ENCODE measurements around the gene CTXND2.

DNA sequence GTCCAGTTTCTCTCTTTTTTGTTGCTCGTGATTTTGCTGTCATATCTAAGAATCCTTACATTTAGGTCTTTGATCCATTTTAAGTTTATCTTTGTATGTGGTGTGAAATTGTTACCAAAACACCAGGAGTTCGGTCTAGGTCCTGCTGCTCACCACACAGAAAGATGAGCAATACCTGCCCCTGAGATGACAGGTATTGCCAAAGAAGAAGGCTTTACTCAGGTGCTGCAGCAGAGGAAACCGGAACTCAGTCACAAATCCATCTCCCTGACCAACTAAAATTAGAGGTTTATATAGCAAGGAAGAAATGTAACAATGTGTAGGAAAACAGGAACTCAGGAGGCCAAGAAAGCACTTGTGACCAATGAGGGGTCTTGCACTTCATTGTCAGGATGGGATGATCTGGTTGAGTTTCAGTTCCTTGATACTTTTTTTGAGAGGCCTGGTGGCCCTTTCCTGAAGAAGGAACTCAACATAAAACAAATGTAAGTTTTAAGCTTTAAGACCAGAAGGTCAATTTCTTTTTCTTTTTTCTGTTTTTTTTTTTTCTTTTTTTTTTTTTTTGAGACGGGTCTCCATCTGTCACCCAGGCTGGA lies 22.7 kb downstream of the CTXND2 start:
- TF ChIP-seq MAFK (IDR thresholded peaks at IDR 0.05; ENCODE audit: low read depth, low read length), result no peak
- TF ChIP-seq POLR2A (IDR thresholded peaks at IDR 0.05; ENCODE audit: low read depth, low read length), result no peak
- TF ChIP-seq, protein P1, sequence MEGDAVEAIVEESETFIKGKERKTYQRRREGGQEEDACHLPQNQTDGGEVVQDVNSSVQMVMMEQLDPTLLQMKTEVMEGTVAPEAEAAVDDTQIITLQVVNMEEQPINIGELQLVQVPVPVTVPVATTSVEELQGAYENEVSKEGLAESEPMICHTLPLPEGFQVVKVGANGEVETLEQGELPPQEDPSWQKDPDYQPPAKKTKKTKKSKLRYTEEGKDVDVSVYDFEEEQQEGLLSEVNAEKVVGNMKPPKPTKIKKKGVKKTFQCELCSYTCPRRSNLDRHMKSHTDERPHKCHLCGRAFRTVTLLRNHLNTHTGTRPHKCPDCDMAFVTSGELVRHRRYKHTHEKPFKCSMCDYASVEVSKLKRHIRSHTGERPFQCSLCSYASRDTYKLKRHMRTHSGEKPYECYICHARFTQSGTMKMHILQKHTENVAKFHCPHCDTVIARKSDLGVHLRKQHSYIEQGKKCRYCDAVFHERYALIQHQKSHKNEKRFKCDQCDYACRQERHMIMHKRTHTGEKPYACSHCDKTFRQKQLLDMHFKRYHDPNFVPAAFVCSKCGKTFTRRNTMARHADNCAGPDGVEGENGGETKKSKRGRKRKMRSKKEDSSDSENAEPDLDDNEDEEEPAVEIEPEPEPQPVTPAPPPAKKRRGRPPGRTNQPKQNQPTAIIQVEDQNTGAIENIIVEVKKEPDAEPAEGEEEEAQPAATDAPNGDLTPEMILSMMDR (conservative IDR thresholded peaks at IDR 0.05; ENCODE audit: low read depth, low read length), result no peak
- TF ChIP-seq FOS (IDR thresholded peaks at IDR 0.05; ENCODE audit: low read depth, low read length), result no peak
